RWPE1 (cell line): ENCODE measurements around the gene RTCA.
"Not testable (repeated sequence)": the region's sequence is repeated elsewhere in the genome, so short reads cannot be mapped to it uniquely, and the experiment has no call there.

Experiments
- CTCF ChIA-PET: fragments of 350-600 bp; sonication (Branson Sonifier 250); formaldehyde crosslinking; extraction: SDS; loops from one replicate; lab custom pipeline; 2021; lab: Yijun Ruan, JAX
- POLR2A ChIA-PET: fragments of 400-600 bp; formaldehyde crosslinking; extraction: SDS; loops from one replicate; lab custom pipeline; 2020; ENCODE audit warnings: antibody characterized with exemption; ENCODE audit not compliant: low non-redundant PET; lab: Yijun Ruan, JAX
- DNase-seq: peaks from one replicate; pipeline ENCODE4 v3.0.0; 2012; ENCODE audit warnings: low spot score
- H3K27ac ChIP-seq: fragments of 450-650 bp; 2 replicates; pipeline ENCODE4 v1.5.1; 2017
- TF ChIP-seq, protein P1 (sequence below): fragments of 450-650 bp; conservative IDR thresholded peaks from 2 replicates; pipeline ENCODE4 v1.5.1; 2017; ENCODE audit warnings: low read depth, mild to moderate bottlenecking

The RTCA gene

DNA sequence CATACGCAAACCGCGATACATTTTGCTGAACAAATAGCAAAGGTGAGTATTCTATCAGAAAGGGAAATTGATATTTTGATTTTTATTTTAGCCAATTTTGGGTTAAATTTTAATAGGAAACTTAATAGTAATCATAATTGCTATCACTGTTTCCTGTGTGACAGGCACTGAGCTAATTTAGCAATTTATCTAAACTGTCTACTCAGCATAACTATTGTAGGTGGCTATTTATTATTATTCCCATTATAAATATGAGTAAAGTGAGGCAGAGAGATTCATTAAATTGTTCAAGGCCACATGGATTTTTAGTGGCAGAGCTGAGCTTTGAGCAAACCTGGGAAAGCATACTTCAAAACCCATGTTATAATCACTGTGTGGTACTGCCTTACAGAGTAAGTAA is 21.1 kb downstream of the RTCA start:
- ChIA-PET CTCF (interaction anchor here (0.6 kb wide), 1 partner anchor 7 kb away, joined by 3 read pairs; no protein-coding TSS in a partner anchor), POLR2A (no interaction called here)
- H3K27ac ChIP-seq, result no peak overlapping the region
- no peak for DNase-seq
- TF ChIP-seq, protein P1, sequence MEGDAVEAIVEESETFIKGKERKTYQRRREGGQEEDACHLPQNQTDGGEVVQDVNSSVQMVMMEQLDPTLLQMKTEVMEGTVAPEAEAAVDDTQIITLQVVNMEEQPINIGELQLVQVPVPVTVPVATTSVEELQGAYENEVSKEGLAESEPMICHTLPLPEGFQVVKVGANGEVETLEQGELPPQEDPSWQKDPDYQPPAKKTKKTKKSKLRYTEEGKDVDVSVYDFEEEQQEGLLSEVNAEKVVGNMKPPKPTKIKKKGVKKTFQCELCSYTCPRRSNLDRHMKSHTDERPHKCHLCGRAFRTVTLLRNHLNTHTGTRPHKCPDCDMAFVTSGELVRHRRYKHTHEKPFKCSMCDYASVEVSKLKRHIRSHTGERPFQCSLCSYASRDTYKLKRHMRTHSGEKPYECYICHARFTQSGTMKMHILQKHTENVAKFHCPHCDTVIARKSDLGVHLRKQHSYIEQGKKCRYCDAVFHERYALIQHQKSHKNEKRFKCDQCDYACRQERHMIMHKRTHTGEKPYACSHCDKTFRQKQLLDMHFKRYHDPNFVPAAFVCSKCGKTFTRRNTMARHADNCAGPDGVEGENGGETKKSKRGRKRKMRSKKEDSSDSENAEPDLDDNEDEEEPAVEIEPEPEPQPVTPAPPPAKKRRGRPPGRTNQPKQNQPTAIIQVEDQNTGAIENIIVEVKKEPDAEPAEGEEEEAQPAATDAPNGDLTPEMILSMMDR, result no peak

DNA sequence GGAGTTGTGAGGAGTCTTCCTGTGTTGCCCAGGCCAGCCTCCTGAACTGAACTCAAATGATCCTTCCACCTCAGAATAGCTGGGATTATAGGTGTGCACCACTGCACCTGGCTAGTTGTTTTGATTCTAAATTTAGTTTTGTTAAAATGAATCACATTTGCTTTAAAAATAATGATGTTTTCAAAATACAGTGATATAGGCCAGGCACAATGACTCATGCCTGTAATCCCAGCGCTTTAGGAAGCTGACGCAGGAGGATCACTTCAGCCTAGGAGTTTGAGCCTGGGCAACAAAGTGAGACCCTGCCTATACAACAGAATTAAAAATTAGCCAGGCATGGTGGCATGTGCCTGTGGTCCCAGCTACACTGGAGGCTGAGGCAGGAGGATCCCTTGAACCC is 24.3 kb downstream of the RTCA start:
- ChIA-PET POLR2A (no interaction called here), CTCF (no interaction called here)
- TF ChIP-seq, protein P1, result no peak
- no peak overlapping the region for H3K27ac ChIP-seq
- no peak for DNase-seq

DNA sequence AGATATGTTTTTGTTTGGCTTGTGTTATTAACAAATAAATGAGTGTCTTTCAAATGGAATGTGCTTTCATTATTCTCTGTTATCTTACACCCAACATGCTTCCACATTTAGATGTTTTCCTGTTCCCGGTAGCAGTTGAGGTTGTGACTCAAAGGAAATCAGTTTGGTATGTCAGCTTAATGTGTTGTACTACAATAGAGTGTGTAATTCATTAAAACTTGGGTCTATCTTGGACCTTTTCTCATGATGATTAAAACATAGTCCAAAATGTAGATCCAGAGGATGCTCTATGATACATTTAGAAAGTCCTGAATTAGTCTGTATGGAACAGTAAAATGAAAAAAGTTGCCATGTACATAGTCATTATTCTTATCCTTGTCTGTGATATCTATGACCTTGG is 26.7 kb downstream of the RTCA start:
- ChIA-PET POLR2A (no interaction called here), CTCF (interaction anchor here (0.6 kb wide), 1 partner anchor 1024 kb away, joined by 3 read pairs; no protein-coding TSS in a partner anchor)
- TF ChIP-seq, protein P1, result no peak
- H3K27ac ChIP-seq, result no peak overlapping the region
- no peak for DNase-seq

DNA sequence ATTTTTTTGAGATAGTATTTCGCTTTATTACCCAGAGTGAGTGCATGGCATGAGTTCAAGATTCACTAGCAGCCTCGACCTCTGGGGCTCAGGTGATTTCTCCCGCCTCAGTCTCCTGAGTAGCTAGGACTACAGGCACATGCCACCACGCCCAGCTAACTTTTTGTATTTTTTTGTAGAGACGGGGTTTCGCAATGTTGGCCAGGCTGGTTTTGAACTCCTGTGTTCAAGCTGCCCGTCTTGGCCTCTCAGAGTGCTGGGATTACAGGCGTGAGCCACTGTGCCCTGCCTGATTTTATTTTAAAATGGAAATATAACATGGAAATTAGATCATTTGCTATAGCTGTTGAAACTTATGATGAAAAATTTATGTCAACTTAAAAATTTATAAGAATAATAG is 30.1 kb downstream of the RTCA start:
- ChIA-PET POLR2A (no interaction called here), CTCF (interaction anchor here (0.9 kb wide), 1 partner anchor 23 kb away, joined by 3 read pairs; no protein-coding TSS in a partner anchor)
- H3K27ac ChIP-seq, result no peak overlapping the region
- no peak for DNase-seq
- TF ChIP-seq, protein P1, result no peak

- POLR2A ChIA-PET, H3K27ac ChIP-seq, DNase-seq, CTCF ChIA-PET: not testable (repeated sequence)
Observed at GRCh38 chr1:100296997-100297396, 31.0 kb downstream of the RTCA start.

- CTCF ChIA-PET, result interaction anchor here (1.7 kb wide), 1 partner anchor 165 kb away, joined by 4 read pairs; no protein-coding TSS in a partner anchor
- POLR2A ChIA-PET, result no interaction called here
- TF ChIP-seq, protein P1, result no peak
- no peak overlapping the region for H3K27ac ChIP-seq
- DNase-seq, result no peak
Observed at GRCh38 chr1:100298512-100298911, 32.5 kb downstream of the RTCA start.

GRCh38 chr1:100299521-100300222 is 33.7 kb downstream of the RTCA start:
- CTCF ChIA-PET, result interaction anchor here (1.7 kb wide), 1 partner anchor 164 kb away, joined by 4 read pairs; no protein-coding TSS in a partner anchor

More at GRCh38 chr1:100299521-100300222, 33.7 kb downstream of the RTCA start:
- TF ChIP-seq, protein P1, result no peak
- no peak for DNase-seq
- POLR2A ChIA-PET, result no interaction called here
- H3K27ac ChIP-seq, result no peak overlapping the region
